Posterior vena cava (tissue), 2 donors: ENCODE results near the gene CCT7. TPM values are rescaled to one million over a fixed set of nuclear protein-coding genes. Genes with fewer than 3 reads are reported as not detected.
"Not testable (repeated sequence)": the region's sequence is repeated elsewhere in the genome, so short reads cannot be mapped to it uniquely, and the experiment has no call there.

Source experiments
- DNase-seq: peaks from one replicate; pipeline ENCODE4 v3.0.0-alpha.2; 2020; ENCODE audit warnings: low spot score
- intact Hi-C, 2 donors: fragments of 100-400 bp; cut with DNase I; formaldehyde crosslinking; loops; one replicate each; pipeline versions ENCODE4 v1.14.1 to v1.14.2; 2022 to 2023
- long read RNA-seq, 2 donors: library from polyadenylated mRNA; unstranded; transcript quantifications; one replicate each; pipeline ENCODE4 v2.0.0, GENCODE V29; 2020 to 2021
- total RNA-seq, 2 donors: library from RNA; stranded (reverse); fragmentation: NEBNext Ultra II Directional; extraction: Animal tissue kit (Norgen Biotek cat#: 25700); gene quantifications; one replicate each; pipeline ENCODE4 v1.2.1, GENCODE V29; 2021
- donor health status: DM: yes; HTN: yes; CAD: no.
- donor health status: DM: yes; HTN: yes; CAD: no.

CCT7 gene
- total RNA-seq, result 100 to 1,000 TPM; 190 to 234 TPM
- long read RNA-seq, donor 1, transcript CCT7-201 (12 exons, 1,916 nt), result major isoform, 98 of 113 reads
- long read RNA-seq, donor 1, partial matches to known transcripts, result 6 of 113 reads
- long read RNA-seq, donor 1, other reads (novel, unspliced or antisense), result 8 of 113 reads
- long read RNA-seq, donor 2, transcript CCT7-201 (12 exons, 1,916 nt), result major isoform, 762 of 829 reads
- long read RNA-seq, donor 2, transcript CCT7-202 (7 exons, 1,234 nt), result minor isoform, 6 of 829 reads
- long read RNA-seq, donor 2, partial matches to known transcripts, result 35 of 829 reads
- long read RNA-seq, donor 2, other reads (novel, unspliced or antisense), result 19 of 829 reads

DNA sequence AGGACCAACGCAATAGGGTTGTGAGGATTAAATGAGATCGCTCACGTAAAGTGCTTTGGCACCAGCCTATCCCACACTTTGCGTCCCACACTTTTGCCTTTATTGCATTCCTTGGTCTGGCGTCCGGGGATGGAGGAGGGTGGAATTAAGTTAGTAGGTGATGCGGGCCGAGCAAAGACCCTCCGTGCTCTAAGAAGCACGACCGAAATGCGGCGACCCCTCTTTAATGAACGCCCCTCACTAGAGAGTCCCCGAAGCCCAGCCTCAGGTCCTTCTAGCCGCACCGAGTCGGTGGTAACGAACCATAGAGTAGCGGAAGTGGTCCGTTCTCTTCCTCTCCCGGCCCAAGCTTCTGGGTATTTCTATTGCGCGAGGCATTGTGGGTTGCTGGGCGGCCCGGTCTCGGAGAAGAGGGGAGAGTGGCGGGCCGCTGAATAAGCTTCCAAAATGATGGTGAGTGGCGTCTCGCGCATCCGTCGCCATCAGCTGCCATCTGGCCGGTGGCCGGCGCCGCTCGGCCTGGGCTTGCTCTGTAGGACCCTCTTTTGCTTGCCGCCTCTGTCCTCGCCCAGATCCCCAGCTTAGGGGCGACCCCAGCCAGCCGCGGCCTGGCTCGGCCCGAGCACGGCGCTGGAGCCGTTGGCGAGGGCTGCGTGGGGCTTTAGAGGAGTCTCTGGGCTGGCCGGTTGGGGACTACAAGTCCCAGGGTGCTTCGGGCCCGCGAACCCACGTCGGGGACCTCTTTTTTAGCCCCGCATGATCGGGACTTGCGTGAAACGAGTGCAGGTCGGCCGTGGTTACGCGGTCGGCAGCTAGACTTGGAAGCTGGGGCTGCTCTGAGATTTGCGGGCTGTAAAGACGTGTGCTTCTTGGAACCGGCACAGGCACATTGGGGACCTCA lies at the start of gene CCT7:
CCT7 (plus strand) TSS at position 377 of the 901 bp plus-strand sequence; CDS start at position 448, 71 bp downstream.
- intact Hi-C loops, result no loop called here
- peak; percentile 96 for DNase-seq

DNA sequence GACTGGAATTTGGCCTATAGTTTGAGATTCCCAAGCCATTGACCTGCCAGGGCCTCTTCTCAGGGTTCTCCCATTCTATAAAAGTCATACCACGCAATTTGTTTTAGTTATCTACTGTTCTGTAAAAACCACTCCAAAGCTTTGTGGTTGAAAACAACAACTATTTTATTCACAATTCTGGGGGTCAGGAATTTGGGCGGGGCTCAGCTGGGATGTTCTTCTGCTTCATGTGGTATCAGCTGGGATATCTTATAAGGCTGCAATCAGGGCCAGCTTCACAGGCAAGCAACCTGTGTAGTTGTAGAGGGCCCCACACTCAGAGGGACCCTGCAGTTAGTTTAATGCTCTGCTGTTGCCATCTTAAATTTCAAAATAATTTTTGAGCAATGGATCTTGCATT lies 48.1 kb upstream of the CCT7 start:
- intact Hi-C loops, result no loop called here
- DNase-seq, result no peak

DNA sequence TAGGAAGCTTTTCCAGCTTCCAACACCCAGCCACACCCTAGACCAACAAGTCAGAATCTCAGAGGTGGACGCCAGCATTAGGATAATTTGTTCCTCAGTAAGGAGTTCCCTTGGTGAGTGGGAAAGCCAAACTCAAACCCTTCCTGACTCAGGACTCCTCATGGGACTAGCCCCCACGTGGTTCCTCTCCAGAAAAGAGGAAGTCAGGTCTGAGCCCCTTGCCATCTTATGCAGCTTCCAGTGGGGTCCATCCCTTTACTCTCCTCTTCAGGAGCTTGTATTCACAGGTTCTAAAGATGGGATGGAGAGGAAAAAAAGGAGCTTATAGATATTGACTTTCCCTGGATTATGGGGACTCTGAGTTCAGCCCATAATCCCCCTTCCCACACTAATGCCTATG lies 46.6 kb upstream of the CCT7 start:
- intact Hi-C loops, result no loop called here
- no peak for DNase-seq

- DNase-seq, result no peak
- intact Hi-C loops, result no loop called here
Observed at GRCh38 chr2:73197579-73197978, 36.5 kb upstream of the CCT7 start.

DNA sequence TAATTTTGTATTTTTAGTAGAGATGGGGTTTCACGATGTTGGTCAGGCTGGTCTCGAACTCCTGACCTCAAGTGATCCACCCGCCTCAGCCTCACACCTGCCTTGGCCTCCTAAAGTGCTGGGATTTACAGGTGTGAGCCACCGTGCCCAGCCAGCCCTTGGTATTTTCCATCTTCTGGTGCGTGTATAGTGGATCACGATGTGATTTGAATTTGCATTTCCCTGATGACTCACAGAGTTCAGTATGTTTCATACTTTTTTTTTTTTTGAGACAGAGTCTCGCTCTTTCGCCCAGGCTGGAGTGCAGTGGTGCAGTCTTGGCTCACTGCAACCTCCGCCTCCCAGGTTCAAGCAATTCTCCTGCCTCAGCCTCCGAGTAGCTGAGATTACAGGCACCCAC lies 33.8 kb upstream of the CCT7 start:
- DNase-seq, intact Hi-C loops: not testable (repeated sequence)

DNA sequence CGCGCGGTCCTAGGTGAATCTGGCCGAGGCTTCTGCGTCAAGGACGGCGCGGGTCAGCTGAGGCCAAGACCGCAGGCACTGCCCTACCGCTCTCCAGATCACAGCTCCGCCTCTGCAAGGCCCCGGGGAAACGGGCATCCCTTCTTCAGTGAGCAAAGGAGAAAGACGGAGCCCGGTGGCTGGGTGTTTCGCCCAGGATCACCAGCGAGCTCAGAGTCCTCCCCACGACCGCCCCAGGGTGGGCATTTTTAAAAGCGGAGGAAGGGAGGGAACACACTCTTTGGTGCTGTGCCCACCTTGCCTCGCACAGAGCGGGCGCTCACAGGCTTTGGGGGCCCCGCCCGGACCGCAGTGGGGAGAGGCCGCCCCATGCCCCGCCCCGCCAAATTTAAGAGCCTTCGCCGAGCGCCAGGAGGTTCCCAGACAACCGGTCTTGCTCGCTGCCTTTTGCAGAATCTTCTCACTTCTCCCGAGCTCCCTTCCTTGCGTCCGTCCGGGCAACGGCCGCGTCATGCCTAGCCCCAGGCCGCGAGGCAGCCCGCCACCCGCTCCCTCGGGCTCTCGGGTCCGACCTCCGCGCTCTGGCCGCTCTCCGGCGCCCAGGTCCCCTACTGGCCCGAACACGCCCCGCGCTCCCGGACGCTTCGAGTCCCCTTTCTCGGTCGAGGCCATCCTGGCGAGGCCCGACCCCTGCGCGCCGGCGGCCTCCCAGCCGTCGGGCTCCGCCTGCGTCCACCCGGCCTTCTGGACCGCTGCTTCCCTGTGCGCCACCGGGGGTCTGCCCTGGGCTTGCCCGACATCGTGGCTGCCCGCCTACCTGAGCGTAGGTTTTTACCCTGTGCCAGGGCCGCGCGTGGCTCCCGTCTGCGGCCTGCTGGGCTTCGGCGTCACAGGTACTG lies 31.7 kb upstream of the CCT7 start, which contains the start of gene NOTO:
NOTO (plus strand) TSS at position 419 of the 899 bp plus-strand sequence; CDS start at position 512, 93 bp downstream.
- intact Hi-C loops, result no loop called here
- DNase-seq, result no peak

GRCh38 chr2:73203055-73203681 lies 30.9 kb upstream of the CCT7 start:
- no peak for DNase-seq
- intact Hi-C loops, result no loop called here

- intact Hi-C loops, result no loop called here
- peak; percentile 2 for DNase-seq
Observed at GRCh38 chr2:73205611-73206010, 28.5 kb upstream of the CCT7 start.

GRCh38 chr2:73208258-73208657 lies 25.9 kb upstream of the CCT7 start:
- DNase-seq, result peak; percentile 30
- intact Hi-C loops, result no loop called here

GRCh38 chr2:73210019-73210418 lies 24.1 kb upstream of the CCT7 start:
- peak; percentile 10 for DNase-seq
- intact Hi-C loops, result no loop called here

DNA sequence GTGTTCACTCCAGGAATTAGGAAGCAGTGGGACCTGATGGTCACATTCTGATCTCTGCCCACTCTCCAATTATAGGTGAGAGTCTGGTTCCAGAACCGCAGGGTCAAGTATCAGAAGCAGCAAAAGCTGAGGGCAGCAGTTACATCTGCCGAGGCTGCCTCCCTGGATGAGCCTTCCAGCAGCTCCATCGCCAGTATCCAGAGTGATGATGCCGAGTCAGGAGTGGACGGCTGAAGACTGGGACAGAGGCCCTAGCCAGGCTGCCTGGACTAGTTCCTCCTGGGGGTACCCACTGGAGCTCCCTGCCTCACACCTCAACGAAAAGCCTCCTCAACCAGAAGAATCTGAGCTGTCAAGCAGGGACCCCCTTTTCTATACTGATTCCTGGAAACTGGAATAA lies 23.4 kb upstream of the CCT7 start:
- intact Hi-C loops, result no loop called here
- peak; percentile 70 for DNase-seq

DNA sequence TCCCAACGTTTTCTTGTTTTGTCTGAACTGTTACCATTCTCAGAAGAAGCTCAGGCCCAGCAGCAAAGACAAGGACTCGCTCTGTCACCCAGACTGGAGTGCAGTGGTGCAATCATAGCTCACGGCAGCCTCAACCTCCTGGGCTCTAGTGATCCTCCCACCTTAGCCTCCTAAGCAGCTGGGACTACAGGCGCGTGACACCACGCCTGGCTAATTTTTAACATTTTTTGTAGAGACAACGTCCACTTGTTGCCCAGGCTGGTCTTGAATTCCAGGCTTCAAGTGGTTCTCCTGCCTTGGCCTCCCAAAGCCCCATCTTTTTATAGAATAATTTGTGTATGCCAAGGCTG lies 22.0 kb upstream of the CCT7 start:
- peak; percentile 34 for DNase-seq
- intact Hi-C loops, result no loop called here

DNA sequence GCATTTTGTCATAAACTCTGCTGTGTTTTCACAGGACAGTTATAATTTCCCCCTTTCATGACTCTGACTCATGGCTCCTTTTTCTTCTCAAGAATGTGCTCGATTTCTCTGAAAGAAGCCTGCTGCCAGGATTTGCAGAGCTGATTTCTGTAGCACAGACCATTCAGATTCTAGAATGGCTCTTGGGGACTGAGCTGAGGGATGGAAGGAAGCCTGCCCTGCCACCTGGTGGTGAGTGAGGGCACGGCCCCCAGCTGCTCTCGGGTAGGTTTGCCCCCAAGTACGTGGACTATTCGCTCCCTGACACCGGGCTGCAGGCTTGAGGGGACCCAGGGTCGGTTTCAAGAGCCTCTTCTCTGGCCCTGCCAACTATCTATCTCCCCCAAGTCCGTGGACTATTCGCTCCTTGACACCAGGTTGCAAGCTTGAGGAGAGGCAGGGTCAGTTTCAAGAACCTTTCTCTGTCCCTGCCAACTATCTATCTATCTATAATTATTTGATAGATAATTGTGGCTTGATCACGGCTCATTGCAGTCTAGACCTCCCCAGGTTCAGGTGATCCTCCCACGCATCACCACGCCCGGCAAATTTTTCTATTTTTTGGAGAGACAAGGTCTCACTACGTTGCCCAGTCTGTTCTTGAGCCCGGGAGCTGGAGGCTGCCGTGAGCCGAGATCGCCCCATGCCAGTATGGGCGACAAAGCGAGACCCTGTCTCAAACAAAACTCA lies 21.5 kb upstream of the CCT7 start:
- intact Hi-C loops, result no loop called here
- DNase-seq, result peak; percentile 93

GRCh38 chr2:73214120-73215035 lies 19.7 kb upstream of the CCT7 start, which contains the start of gene SMYD5:
Gene SMYD5, plus strand, starts transcription at chr2:73214245. Its CDS starts 22 bp downstream, at chr2:73214267.
- intact Hi-C loops, result no loop called here
- DNase-seq, result peak; percentile 96

DNA sequence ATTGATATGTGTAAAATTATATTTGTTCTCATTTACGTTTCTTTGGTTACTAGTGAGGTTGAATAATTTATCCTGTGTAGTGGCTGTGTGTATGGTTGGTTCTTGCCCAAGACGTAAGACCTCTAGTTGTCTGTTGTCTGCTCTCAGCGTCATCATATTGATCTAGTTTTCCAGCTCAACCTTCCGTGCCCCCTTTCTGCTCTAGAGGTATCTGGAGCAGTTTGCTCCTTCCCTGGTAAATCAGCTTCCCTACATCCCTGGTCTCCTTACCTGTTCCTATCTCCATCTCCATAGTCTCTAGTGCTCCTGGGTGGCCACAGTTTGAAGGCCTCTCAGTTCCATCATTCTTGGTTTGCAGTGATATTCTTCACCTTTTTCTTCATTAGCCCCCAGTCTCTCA lies 18.9 kb upstream of the CCT7 start:
- intact Hi-C loops, result no loop called here
- DNase-seq, result no peak

DNA sequence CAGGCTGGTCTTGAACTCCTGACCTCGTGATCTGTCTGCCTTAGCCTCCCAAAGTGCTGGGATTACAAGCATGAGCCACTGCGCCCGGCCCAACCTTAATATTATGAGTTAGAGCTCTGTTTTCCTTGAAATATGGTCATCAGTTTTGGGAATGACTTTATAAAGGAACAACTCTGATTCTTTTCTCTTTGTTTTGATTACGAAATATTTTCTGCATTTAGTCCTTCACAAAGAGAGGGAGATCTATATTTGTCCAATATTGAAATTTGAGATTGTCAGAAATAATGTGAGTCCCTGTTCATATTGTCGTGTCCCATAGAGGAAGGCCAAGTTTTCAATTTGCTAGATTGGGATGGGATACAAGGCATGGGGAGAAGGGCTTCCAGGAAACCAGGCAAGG lies 16.9 kb upstream of the CCT7 start:
- intact Hi-C loops, result no loop called here
- no peak for DNase-seq

GRCh38 chr2:73217826-73218225 lies 16.3 kb upstream of the CCT7 start:
- intact Hi-C loops, result no loop called here
- DNase-seq, result no peak
